ENCODE results near the gene PDGFRB. TPM values are rescaled to one million over a fixed set of nuclear protein-coding genes. Genes with fewer than 3 reads are reported as not detected.

PDGFRB gene
- total and polyA plus RNA-seq, 12 donors: 15.5 to 101 (median 42.9) TPM

DNA sequence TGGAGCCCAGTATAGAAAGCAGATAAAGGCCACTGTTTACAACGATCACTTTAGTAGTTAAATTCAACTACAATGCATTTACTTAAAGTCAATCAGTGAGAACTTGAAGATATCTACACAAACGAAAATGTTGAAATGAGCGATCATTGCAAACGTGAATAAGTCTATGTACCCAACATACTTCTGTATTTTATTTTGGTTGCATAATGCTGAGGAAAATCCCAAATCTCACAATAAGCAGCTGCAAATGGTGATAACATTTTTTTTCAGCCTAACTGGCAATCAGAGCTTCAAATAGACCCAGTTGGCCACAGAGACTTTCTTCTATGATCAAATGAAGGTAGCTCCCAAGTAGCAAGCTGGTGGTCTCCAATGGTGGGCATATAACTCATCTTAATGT, 32.1 kb downstream of the PDGFRB start:
- WGBS, 2 donors: 68 to 75% methylated on average over 4 of the region's 4 CpGs
- Histone ChIP-seq H3K9me3 (no peaks in the 10 kb centered on the region), H3K4me1 (peaks cover 0 to 36% (median 0%) of the 10 kb centered on the region in 9 donors), H3K4me3 (no peak overlapping the region), H3K27ac (peak overlapping the region in 2 of 10 donors; percentile 26 to 57), H3K27me3 (no peaks in the 10 kb centered on the region), H3K36me3 (peaks cover 0 to 98% (median 4%) of the 10 kb centered on the region in 9 donors)
- TF ChIP-seq CTCF (IDR thresholded peaks at IDR 0.05): no peak
- DNase-seq (no peak), ATAC-seq (no peak)
- intact Hi-C loops (cut with DNase I): loop anchor here in 2 of 10 donors (10.0 kb wide), 1 partner anchor 231 kb away; the partner anchor contains the start of gene TCOF1 (in 2 of the 2)

GRCh38 chr5:150122536-150123481, 32.8 kb downstream of the PDGFRB start:
- no peak for TF ChIP-seq CTCF (IDR thresholded peaks at IDR 0.05)
- 92 to 93% methylated on average over 15 of the region's 15 CpGs for WGBS, 2 donors
- DNase-seq (no peak), ATAC-seq (no peak)
- intact Hi-C loops (cut with DNase I): loop anchor here in 2 of 10 donors (10.0 kb wide), 1 partner anchor 232 kb away; the partner anchor contains the start of gene TCOF1 (in 2 of the 2)
- Histone ChIP-seq H3K27ac (peak overlapping the region in 2 of 10 donors; percentile 18 to 26), H3K27me3 (no peaks in the 10 kb centered on the region), H3K4me3 (no peak overlapping the region), H3K9me3 (no peaks in the 10 kb centered on the region), H3K36me3 (peaks cover 0 to 98% (median 4%) of the 10 kb centered on the region in 9 donors), H3K4me1 (peaks cover 0 to 36% (median 0%) of the 10 kb centered on the region in 9 donors)

- Histone ChIP-seq H3K9me3 (no peaks in the 10 kb centered on the region), H3K27ac (no peak overlapping the region), H3K4me3 (no peak overlapping the region), H3K4me1 (peaks cover 0 to 37% (median 0%) of the 10 kb centered on the region in 9 donors), H3K27me3 (no peaks in the 10 kb centered on the region), H3K36me3 (peaks cover 0 to 95% (median 4%) of the 10 kb centered on the region in 9 donors)
- ATAC-seq (no peak), DNase-seq (no peak)
- 62 to 67% methylated on average over 5 of the region's 5 CpGs for WGBS, 2 donors
- TF ChIP-seq CTCF (IDR thresholded peaks at IDR 0.05): peak in 4 of 9 donors; percentile 9 to 33 (median 23)
- intact Hi-C loops (cut with DNase I): loop anchor here in 2 of 10 donors (10.0 kb wide), 1 partner anchor 233 kb away; the partner anchor contains the start of gene TCOF1 (in 2 of the 2)
These were observed 33.5 kb downstream of the PDGFRB start for GRCh38 chr5:150122158-150122510.

DNA sequence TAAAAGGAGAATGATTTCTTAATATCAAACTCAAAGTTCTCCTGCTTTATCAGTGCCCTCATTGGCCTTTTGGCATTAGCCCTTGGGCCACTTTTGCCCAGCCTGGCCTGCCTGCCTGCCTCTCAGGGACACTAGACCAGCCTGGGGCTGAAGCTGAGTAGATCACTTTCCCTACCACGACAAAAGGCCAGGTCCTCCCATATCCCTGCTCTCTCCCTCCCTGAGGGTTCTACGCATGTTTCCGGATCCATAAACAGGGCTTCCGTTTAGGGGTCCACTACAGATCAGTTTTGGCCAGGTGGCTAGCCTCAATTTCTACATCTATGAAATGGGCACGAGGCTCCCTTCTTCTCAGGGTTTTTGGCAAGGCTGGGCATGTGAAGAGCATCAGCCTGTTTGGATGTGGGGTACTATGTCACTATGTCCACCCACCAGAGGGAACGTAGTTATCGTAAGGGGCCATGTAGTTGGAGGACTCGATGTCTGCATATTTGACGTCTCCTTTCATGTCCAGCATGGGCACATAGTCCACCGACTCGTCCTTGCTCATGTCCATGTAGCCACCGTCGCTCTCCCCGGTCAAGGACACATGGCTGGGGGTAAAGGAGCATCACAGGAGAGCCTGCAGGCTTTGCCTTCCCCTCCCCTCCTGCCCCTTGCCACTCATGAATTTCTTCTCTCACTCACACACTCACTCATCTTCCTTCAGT, 34.0 kb downstream of the PDGFRB start:
- Histone ChIP-seq H3K36me3 (peaks cover 0 to 95% (median 4%) of the 10 kb centered on the region in 9 donors), H3K27ac (no peak overlapping the region), H3K27me3 (no peaks in the 10 kb centered on the region), H3K9me3 (no peaks in the 10 kb centered on the region), H3K4me1 (peaks cover 0 to 41% (median 0%) of the 10 kb centered on the region in 9 donors), H3K4me3 (no peak overlapping the region)
- 92 to 95% methylated on average over 14 of the region's 14 CpGs for WGBS, 2 donors
- DNase-seq (no peak), ATAC-seq (no peak)
- intact Hi-C loops (cut with DNase I): loop anchor here in 2 of 10 donors (10.0 kb wide), 1 partner anchor 233 kb away; the partner anchor contains the start of gene TCOF1 (in 2 of the 2)
- TF ChIP-seq CTCF (IDR thresholded peaks at IDR 0.05): no peak
